HPDE6-E6E7 (cell line): ENCODE measurements around the gene CTXND1.
"Not testable (repeated sequence)": the region's sequence is repeated elsewhere in the genome, so short reads cannot be mapped to it uniquely, and the experiment has no call there.

Source experiments
- DNase-seq: peaks from one replicate; pipeline ENCODE4 v3.0.0; 2011; ENCODE audit warnings: missing footprints; ENCODE audit errors: extremely low spot score

CTXND1 gene

GRCh38 chr15:80252121-80252518 lies at the start of gene CTXND1:
Gene CTXND1 (minus strand): TSS chr15:80252213. CDS start chr15:80201949, 50,264 bp downstream.
- DNase-seq = no peak

GRCh38 chr15:80301472-80301871 lies 49.5 kb upstream of the CTXND1 start:
- no peak for DNase-seq

- not testable (repeated sequence) for DNase-seq
These were observed 43.8 kb upstream of the CTXND1 start for GRCh38 chr15:80295777-80296176.

GRCh38 chr15:80292079-80292478 lies 40.1 kb upstream of the CTXND1 start:
- no peak for DNase-seq

- not testable (repeated sequence) for DNase-seq
These were observed 38.9 kb upstream of the CTXND1 start for GRCh38 chr15:80290891-80291290.

GRCh38 chr15:80289528-80290495 lies 37.8 kb upstream of the CTXND1 start:
- no peak for DNase-seq

- no peak for DNase-seq
These were observed 36.1 kb upstream of the CTXND1 start for GRCh38 chr15:80288131-80288530.

- no peak for DNase-seq
These were observed 34.0 kb upstream of the CTXND1 start for GRCh38 chr15:80286055-80286454.

- DNase-seq = no peak
These were observed 33.4 kb upstream of the CTXND1 start for GRCh38 chr15:80285379-80285778.

GRCh38 chr15:80283531-80283930 lies 31.5 kb upstream of the CTXND1 start:
- DNase-seq = no peak

GRCh38 chr15:80277147-80277546 lies 25.1 kb upstream of the CTXND1 start:
- no peak for DNase-seq

GRCh38 chr15:80275961-80276360 lies 23.9 kb upstream of the CTXND1 start:
- DNase-seq = peak; percentile 59

- no peak for DNase-seq
These were observed 23.0 kb upstream of the CTXND1 start for GRCh38 chr15:80274996-80275395.

GRCh38 chr15:80274554-80274953 lies 22.5 kb upstream of the CTXND1 start:
- no peak for DNase-seq

- DNase-seq = no peak
These were observed 21.0 kb upstream of the CTXND1 start for GRCh38 chr15:80272987-80273386.

GRCh38 chr15:80270472-80270871 lies 18.5 kb upstream of the CTXND1 start:
- DNase-seq = no peak

- no peak for DNase-seq
These were observed 16.1 kb upstream of the CTXND1 start for GRCh38 chr15:80268101-80268500.

GRCh38 chr15:80267658-80268057 lies 15.6 kb upstream of the CTXND1 start:
- DNase-seq = no peak

GRCh38 chr15:80266745-80267144 lies 14.7 kb upstream of the CTXND1 start:
- DNase-seq = no peak

GRCh38 chr15:80266113-80266512 lies 14.1 kb upstream of the CTXND1 start:
- DNase-seq = no peak

GRCh38 chr15:80265021-80265420 lies 13.0 kb upstream of the CTXND1 start:
- no peak for DNase-seq

GRCh38 chr15:80264031-80264430 lies 12.0 kb upstream of the CTXND1 start:
- no peak for DNase-seq

- no peak for DNase-seq
These were observed 8.5 kb upstream of the CTXND1 start for GRCh38 chr15:80260551-80260950.
